ENCODE measurements around the gene SGCD.
A peak's percentile ranks its signal among the peaks of the same experiment; 100 is the strongest.

The SGCD gene

DNA sequence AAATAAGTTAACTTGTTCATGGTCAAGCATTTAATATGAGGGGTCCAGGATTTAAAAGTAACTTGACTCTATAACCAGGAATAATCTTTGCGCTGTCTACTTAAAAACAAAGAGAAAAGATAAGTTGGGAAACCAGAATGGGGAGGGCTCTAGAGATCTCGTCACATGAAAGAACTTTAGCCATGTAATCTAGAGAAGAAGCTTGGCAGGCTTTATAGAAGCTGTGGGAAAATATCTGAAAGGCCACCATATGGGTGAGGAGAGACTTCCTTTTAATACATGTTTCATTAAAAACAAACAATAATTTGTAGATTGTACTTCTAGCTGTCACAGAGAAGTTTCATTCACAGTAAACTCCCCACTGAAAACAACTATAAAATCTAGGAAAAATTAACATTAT is 476.4 kb downstream of the SGCD start:
- no peak overlapping the region for H3K4me3 ChIP-seq (ENCODE audit: low read depth, low read length)
- TF ChIP-seq, protein P1, sequence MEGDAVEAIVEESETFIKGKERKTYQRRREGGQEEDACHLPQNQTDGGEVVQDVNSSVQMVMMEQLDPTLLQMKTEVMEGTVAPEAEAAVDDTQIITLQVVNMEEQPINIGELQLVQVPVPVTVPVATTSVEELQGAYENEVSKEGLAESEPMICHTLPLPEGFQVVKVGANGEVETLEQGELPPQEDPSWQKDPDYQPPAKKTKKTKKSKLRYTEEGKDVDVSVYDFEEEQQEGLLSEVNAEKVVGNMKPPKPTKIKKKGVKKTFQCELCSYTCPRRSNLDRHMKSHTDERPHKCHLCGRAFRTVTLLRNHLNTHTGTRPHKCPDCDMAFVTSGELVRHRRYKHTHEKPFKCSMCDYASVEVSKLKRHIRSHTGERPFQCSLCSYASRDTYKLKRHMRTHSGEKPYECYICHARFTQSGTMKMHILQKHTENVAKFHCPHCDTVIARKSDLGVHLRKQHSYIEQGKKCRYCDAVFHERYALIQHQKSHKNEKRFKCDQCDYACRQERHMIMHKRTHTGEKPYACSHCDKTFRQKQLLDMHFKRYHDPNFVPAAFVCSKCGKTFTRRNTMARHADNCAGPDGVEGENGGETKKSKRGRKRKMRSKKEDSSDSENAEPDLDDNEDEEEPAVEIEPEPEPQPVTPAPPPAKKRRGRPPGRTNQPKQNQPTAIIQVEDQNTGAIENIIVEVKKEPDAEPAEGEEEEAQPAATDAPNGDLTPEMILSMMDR (IDR thresholded peaks at IDR 0.05; ENCODE audit: low read depth, low read length), result no peak
- DNase-seq (ENCODE audit: low read depth, low spot score), result no peak
- in situ Hi-C loops (cut with HindIII; ENCODE audit: low sequenced_read_pairs), result no loop called here

- DNase-seq (ENCODE audit: low read depth, low spot score), result no peak
- in situ Hi-C loops (cut with HindIII; ENCODE audit: low sequenced_read_pairs), result no loop called here
- TF ChIP-seq, protein P1 (IDR thresholded peaks at IDR 0.05; ENCODE audit: low read depth, low read length), result no peak
- H3K4me3 ChIP-seq (ENCODE audit: low read depth, low read length), result no peak overlapping the region
These were observed 486.0 kb downstream of the SGCD start for GRCh38 chr5:156812959-156813358.

DNA sequence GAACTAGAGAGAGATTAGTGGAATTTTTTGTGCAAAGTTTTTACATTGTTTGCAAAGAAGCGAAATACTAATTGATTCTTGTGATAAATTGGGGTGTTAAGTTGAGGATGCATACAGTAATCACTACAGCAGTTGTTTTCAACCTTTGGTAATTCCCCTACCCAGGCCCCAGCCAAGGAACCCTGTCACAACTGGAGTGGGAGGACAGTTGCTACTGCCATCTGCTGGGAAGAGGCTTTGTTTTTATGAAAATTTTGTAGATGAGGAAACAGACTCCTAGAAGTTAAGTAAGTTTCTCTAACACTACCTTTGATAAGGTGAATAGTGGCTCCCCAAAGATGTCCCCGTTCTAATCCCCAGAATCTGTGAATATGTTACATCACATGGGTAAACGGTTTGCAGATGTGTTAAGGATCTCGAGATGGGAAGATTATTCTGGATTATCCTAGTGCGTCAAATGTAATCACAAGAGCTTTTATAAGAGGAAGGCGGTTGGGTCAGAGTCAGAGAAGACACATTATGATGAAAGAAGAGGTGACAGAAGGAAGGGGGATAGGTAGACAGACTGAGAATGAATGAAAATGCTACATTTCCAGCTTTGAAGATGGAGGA is 489.1 kb downstream of the SGCD start:
- no peak overlapping the region for H3K4me3 ChIP-seq (ENCODE audit: low read depth, low read length)
- in situ Hi-C loops (cut with HindIII; ENCODE audit: low sequenced_read_pairs), result no loop called here
- no peak for DNase-seq (ENCODE audit: low read depth, low spot score)
- TF ChIP-seq, protein P1 (IDR thresholded peaks at IDR 0.05; ENCODE audit: low read depth, low read length), result peak; percentile 33

Data from astrocyte of the spinal cord (primary cell).